Body of pancreas (tissue), 4 donors: Measurements from ENCODE around the gene MMP17.

Experiments used
- POLR2A ChIP-seq, 3 donors: fragments of 450-650 bp; IDR thresholded peaks; one replicate each; pipeline ENCODE4 v1.6.1; 2016; ENCODE audit warnings: antibody characterized with exemption in 3 of 3, mild to moderate bottlenecking in 2 of 3
- TF ChIP-seq, protein P1 (sequence below), 7 experiments: fragments of 450-650 bp in 4 of 7; fragments of 200-600 bp in 3 of 7; sonication (generic) in 3 of 7; IDR thresholded peaks; one replicate each; pipeline ENCODE4 v1.5.1; 2016 to 2019; ENCODE audit warnings: antibody characterized with exemption in 7 of 7

- no peak for TF ChIP-seq POLR2A (IDR thresholded peaks at IDR 0.05)
- TF ChIP-seq, protein P1, sequence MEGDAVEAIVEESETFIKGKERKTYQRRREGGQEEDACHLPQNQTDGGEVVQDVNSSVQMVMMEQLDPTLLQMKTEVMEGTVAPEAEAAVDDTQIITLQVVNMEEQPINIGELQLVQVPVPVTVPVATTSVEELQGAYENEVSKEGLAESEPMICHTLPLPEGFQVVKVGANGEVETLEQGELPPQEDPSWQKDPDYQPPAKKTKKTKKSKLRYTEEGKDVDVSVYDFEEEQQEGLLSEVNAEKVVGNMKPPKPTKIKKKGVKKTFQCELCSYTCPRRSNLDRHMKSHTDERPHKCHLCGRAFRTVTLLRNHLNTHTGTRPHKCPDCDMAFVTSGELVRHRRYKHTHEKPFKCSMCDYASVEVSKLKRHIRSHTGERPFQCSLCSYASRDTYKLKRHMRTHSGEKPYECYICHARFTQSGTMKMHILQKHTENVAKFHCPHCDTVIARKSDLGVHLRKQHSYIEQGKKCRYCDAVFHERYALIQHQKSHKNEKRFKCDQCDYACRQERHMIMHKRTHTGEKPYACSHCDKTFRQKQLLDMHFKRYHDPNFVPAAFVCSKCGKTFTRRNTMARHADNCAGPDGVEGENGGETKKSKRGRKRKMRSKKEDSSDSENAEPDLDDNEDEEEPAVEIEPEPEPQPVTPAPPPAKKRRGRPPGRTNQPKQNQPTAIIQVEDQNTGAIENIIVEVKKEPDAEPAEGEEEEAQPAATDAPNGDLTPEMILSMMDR (IDR thresholded peaks at IDR 0.05) = no peak
Measured at GRCh38 chr12:131835616-131836171, 7.5 kb downstream of the MMP17 start.
